Activated CD4-positive, alpha-beta T cell treated with anti-CD3 and anti-CD28 coated beads for 48 hours (primary cell): ENCODE data around the gene PRPF6.
A peak's percentile ranks its signal among the peaks of the same experiment; 100 is the strongest.

Source experiments
- DNase-seq: peaks from one replicate; pipeline ENCODE4 v3.0.0-alpha.2; 2020

The PRPF6 gene

GRCh38 chr20:63945921-63946920, 34.7 kb upstream of the PRPF6 start:
- no peak for DNase-seq

- DNase-seq = no peak
These were observed 33.8 kb upstream of the PRPF6 start for GRCh38 chr20:63946986-63947637.

- peak; percentile 45 for DNase-seq
These were observed 33.1 kb upstream of the PRPF6 start for GRCh38 chr20:63947638-63948456.

- DNase-seq = no peak
These were observed 30.1 kb upstream of the PRPF6 start for GRCh38 chr20:63950701-63951397.

- no peak for DNase-seq
These were observed 29.3 kb upstream of the PRPF6 start for GRCh38 chr20:63951398-63952209.

GRCh38 chr20:63952210-63952535, 28.8 kb upstream of the PRPF6 start:
- DNase-seq = no peak

GRCh38 chr20:63952769-63953168, 28.2 kb upstream of the PRPF6 start:
- DNase-seq = no peak

- DNase-seq = no peak
These were observed 27.0 kb upstream of the PRPF6 start for GRCh38 chr20:63953764-63954429.

GRCh38 chr20:63955281-63955826, 25.6 kb upstream of the PRPF6 start:
- peak; percentile 38 for DNase-seq

- peak; percentile 93 for DNase-seq
These were observed 24.9 kb upstream of the PRPF6 start, which contains the start of gene UCKL1 for GRCh38 chr20:63955827-63956663. UCKL1 (minus strand) TSS chr20:63956416; CDS start chr20:63956372, 44 bp downstream.

- no peak for DNase-seq
These were observed 24.3 kb upstream of the PRPF6 start for GRCh38 chr20:63956664-63957003.

- DNase-seq = peak; percentile 84
These were observed 23.8 kb upstream of the PRPF6 start for GRCh38 chr20:63957004-63957689.

- DNase-seq = peak; percentile 65
These were observed 23.1 kb upstream of the PRPF6 start for GRCh38 chr20:63957690-63958441.

- no peak for DNase-seq
These were observed 22.5 kb upstream of the PRPF6 start for GRCh38 chr20:63958471-63958870.

GRCh38 chr20:63958964-63959698, 21.8 kb upstream of the PRPF6 start:
- no peak for DNase-seq

GRCh38 chr20:63959699-63960075, 21.2 kb upstream of the PRPF6 start:
- no peak for DNase-seq
